Stimulated activated CD4-positive, alpha-beta T cell treated with anti-CD3 and anti-CD28 coated beads, Interleukin-1b, Interleukin-23, amount 100 ng/mL, for 48 hours (primary cell): Measurements from ENCODE around the gene CENPP.
A peak's percentile ranks its signal among the peaks of the same experiment; 100 is the strongest.

ENCODE experiments used
- DNase-seq: peaks from one replicate; pipeline ENCODE4 v3.0.0-alpha.2; 2020

Gene CENPP

DNA sequence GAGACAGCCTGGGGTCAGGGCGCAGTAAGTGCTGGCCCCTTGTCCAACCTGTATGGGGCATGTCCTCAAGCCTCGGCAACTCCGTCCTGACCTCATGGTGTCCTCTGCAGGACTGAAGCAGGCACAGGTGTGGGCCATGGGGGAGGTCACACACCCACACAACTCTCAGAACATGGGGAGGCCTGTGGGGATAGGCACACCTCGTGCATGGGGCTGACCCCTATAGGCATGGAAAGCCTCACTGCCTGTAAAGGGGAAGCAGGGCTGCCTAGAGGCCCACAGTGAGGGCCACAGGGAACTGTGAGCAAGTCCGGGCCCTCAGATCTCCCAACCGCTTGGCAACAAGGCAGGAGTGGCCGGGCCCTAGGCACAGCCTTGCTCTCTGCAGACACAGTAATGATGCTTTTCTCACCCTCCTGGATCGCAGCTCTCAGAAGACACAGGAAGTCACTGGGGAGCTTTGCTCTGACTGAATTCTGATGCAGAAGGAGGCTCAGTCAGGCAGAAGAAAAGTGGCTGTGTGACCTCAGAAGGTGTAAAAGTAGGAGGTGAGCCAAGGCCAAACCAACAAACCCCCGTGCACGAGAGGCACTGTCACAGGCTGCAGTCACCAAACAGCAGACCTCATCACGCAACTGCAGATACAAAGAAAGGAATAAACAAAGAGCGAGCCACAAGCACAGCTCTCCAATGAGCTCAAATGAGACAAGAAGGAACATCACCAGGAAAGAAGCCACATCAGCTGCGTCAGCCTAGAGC is 338.8 kb downstream of the CENPP start:
- peak; percentile 44 for DNase-seq

DNA sequence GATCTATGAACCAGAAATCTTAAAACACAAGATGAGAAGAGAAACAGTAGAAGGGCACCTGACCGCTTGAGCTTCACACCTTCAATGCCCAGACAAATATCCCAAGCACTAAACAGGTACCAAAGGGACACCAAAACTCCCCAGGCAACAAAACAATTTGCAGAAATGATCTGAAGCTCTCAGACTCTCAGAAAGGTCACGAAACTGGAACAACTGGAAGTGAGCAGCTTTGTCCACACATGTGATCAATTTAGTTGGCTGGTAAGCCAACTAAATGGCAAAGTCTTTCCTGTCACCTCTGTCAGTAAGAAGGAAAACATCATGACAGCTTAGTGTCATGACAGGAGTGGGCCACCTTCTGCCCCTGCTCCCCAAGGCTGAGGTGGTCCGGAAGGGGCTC is 340.1 kb downstream of the CENPP start:
- DNase-seq = no peak

DNA sequence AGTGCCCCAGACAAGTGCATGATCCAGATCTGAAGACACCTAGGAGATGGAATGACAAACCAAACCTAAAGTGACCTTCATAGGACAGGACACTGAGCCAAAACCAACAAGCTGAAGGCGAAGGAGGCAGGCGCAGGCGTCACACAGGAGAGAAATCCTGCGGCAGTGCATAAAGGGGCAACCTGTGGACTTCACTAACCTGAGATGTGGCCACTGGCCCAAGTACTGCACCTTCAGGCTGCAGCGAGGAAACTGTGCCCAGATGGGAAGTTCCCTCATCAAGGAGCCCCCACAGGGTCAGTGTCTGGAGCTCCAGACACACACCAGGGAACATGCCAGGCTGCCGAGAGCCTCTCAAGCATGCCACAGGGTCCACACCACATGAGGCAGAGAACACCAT is 340.5 kb downstream of the CENPP start:
- DNase-seq = no peak

DNA sequence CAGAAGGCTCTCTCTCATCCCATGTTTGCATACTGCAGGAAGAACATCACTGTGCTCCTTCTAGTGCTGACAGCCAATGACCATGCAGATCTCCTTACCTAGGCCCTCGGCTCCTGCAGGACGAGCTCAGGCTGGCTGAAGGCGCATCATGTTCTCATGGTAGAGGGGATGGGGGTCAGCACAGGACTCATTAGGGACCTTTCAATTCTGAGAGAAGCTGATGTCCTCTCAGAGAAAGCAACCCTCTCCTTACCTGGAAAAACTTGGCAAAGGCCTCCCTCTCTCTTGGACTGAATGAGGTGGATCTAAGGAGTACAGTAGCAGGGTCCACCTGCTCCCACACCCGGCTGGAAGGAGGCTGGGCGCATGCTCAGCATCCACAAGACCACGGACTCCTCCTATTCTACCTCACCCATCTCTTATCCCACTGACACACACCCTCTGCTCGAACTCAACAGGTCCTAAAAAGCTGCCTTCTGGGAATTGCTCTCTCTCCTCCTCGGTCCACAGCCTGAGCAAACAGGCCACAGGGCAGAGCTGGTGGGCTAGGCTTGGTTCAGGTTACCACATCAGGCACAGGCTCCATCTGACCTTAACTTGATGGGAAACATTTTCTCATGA is 341.3 kb downstream of the CENPP start:
- DNase-seq = no peak

DNA sequence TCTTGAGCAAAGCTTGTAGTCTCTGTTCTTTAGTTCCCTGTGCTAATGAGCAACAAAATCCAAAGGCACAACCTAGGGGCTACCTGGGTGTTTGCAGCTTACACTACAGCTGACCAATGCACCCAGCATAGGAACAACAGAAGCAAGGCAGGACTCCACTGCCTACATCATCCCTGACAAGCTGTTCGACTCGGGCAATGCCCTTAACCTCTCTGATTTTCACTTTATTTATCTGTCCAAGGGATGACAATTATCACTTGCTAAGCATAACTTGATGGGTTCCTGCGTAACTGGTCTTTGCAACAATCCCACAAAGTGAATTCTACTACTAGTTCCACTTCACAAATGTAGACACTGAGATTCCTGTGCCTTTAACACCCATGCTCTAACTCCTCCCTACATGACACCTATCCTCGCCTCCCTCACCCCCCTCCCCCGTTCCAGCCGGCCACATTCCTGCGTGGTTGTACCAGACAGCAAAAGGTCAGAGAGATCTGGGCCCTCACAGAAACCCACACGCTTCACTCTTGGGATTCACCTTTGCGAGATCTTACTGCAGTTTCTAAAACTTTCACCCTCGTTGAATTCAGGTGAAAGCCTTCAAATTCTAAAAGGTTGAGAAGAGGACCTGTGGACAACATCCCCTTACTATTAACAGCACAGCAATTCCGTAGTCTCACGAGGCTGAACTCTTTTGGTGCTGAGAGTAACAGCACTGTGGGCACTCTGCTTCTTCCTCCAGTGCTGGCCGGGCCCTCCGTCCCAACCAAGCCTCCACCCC is 343.2 kb downstream of the CENPP start:
- DNase-seq = peak; percentile 32

DNA sequence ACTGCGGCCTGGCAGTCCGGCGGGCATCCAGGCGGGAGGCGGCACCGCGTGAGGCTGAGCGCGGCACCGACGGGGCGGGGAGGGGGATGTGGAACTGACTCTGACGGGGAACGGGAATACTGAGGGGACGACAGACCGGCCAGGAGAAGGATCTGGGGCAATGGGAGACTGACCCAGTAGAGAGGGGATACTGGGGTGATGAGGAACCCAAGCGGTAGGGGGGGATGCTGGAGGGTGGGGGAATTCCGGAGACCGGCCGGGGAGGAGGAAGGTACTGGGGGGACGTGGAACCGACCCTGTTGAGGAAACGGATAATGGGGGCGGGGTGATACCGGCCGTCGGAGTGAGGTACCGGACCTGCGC is 343.8 kb downstream of the CENPP start:
- no peak for DNase-seq
